HG03442 (cell line): Measurements from ENCODE around the gene SAP130.
"Not testable (repeated sequence)": the region's sequence is repeated elsewhere in the genome, so short reads cannot be mapped to it uniquely, and the experiment has no call there.

Experiments
- ATAC-seq: cut with Tn5 transposase; IDR thresholded peaks from one replicate; pipeline ENCODE4 v1.9.1; 2021; ENCODE audit warnings: mild to moderate bottlenecking, moderate library complexity; ENCODE audit not compliant: unreplicated experiment

Gene SAP130

DNA sequence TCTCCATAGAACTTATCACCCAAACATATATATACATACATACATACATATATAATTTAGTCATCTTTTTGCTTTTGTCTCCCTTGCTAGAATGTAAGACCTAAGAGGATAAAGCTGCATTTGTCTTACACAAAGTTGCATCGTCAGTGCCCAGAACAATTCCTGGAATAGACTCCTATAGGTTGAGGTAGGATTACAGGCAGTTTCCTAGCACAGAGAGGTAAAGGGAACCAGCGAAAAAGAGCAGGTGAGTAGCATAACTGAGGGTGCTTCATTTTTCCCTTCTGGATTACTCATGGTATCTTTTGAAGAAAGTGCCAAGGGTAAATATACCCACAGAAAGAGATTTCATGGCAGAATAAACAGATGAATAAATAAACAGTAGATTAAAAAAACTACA, 74.0 kb downstream of the SAP130 start:
- no peak for ATAC-seq

DNA sequence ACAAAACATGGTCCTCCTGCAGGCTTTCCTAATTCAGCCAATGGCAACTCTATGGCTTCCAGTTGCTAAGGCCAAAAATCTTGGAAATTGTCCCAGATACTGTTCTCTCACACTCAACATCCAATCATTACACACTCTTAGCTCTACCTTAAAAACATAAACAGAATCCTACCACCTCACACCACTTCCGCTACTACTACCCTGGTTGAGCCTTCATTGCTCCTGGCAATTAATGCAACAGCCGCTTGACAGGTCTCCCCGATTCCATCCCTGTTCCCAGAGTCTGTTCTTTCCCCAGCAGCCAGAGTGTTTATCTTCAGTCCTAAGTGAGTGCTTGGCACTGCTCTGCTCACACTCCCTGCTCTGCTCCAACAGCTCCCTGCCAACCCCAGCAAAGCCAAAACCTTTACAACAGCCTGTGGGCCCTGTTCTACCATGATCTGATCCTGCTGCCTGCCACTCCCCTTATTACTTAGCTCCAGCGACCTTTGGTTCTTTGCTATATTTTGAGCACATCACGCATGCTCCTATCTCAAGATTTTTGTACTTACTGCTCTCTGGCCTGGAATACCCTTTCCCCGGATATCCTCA, 74.6 kb downstream of the SAP130 start:
- no peak for ATAC-seq

- no peak for ATAC-seq
These were observed 76.8 kb downstream of the SAP130 start for GRCh38 chr2:127951026-127951425.

DNA sequence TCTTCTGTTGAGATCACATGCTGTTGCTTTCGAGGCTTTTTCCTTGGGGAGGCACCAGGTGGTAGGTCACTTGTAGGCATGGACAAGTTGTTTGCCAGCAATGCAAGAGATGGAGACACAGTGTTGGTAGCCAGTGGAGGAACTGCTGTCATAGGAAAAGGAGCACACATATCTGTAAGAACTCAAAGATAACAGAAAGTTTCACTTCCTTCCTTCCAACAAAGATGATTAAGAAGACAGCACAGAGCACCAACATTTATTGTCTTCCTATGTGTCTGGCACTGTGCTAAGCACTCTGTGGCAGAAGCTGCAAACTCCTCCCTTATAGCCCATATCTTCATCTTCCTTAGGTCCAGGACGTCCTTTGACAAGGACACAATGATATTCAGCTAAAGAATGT, 77.6 kb downstream of the SAP130 start:
- no peak for ATAC-seq

DNA sequence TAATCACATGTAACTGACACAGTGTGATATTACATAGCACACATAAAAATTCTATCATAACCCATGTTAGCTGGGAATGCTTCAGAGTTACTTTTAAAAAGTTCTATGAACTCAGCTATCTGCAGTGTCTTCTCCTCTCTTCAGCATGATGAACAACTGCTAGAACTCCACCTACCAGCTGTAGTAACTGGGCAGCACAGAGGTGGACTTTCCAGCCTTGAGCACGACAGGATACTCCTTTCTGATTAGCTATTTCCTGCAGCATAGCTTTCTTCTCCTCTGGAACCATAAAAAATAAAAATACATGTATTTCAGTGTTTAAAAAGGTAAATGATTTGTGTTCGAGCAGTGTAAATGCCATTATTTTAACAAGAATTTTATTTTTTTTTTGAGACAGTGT, 82.6 kb downstream of the SAP130 start:
- no peak for ATAC-seq

GRCh38 chr2:127943186-127943585, 84.7 kb downstream of the SAP130 start:
- no peak for ATAC-seq

DNA sequence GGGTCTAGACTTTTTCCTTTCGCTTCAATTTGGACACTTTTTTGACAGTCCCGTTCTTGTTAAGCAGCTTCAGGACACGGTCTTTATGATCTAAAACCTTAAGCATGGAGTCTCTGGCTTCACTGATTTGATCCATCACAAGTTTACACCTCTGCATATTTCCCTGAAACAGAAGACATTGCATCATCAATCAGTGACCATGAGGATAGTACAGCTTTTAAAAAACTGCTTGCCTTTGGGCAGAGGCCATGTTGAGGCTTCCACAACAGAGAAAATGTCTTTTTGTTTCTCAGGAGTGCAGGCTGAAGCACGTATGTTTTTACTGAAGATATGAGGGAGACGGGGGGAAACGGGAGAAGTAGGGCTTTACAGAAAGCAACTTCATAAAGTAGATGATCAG, 85.9 kb downstream of the SAP130 start:
- ATAC-seq, result no peak

DNA sequence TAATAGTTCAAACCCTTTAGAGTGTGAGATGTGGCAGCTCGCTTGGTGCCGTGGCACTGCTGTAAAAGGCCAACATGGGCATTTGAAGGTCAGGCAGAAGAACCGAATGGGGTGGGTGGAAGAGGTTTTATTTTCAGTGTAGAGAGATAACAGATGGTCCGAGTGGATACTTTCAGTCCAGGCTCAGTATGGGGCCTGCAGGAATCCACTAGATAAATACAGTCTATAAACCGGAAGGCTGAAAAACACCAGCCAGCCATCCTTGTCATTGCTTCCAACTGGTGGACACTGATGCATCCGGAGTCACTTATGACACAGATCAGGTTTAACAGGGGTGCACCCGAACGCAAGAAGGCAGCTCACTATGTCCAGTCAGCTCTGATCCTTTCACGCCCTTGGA, 86.4 kb downstream of the SAP130 start:
- ATAC-seq, result no peak

- no peak for ATAC-seq
These were observed 87.2 kb downstream of the SAP130 start for GRCh38 chr2:127940641-127941040.

GRCh38 chr2:127935337-127935736, 92.5 kb downstream of the SAP130 start:
- no peak for ATAC-seq

GRCh38 chr2:127932199-127932876, 95.5 kb downstream of the SAP130 start:
- no peak for ATAC-seq

GRCh38 chr2:127929449-127929848, 98.4 kb downstream of the SAP130 start:
- ATAC-seq, result no peak

DNA sequence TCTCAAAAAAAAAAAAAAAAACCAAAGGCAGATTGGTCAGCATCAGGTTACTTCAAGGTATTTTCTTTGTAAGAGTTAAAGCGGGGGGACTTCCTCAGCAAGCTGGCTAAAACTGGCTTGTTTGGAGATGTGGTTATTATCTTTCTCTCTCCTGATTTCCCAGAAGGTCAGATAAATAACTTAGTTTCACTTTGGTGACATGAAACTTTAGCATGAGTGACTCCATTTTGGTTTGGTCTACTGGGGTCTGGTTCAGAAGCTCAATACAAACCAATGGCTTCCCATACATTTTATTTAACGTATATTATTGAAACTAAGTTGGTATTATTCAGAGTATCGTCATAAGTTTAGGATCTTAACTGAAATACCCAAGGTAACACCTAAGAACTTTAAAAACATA, 100.5 kb downstream of the SAP130 start:
- no peak for ATAC-seq

GRCh38 chr2:127917916-127918315, 109.9 kb downstream of the SAP130 start:
- ATAC-seq, result no peak

GRCh38 chr2:127913808-127914457, 113.9 kb downstream of the SAP130 start:
- ATAC-seq, result no peak

GRCh38 chr2:127911737-127912136, 116.1 kb downstream of the SAP130 start:
- no peak for ATAC-seq

DNA sequence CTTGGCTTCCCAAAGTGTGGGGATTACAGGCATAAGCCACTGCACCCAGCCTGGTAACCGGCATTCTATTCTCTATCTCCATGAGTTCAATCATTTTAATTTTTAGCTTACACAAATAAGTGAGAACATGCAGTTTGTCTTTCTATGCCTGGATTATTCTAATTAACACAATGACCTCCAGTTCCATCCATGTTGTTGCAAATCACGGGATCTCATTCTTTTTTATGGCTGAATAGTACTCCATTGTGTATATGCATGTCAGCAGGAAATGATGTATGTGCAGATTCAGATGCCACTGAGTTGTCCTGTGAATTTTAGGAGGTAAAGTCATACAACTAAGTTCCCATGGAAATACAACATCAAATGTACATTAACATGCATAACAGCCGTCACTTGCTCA, 117.4 kb downstream of the SAP130 start:
- no peak for ATAC-seq

DNA sequence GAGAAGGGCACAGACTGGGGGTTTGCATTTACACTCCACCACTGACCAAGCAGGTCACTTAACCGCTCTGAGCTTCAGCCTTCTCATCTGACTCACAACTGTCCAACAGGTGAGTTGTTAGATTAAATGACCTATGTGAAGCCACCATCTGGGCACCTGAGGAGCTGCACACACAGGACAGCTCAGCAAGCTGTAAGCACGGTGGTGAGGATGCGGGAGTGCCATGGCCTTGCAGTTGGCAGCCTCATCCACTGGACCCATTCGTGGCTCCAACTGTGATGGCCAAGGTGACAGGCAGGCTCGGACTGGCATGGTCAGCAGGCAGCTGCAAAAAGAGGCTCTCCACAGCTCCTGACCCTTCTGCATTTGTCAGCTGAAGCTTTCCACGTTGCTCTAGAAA, 118.8 kb downstream of the SAP130 start:
- no peak for ATAC-seq

DNA sequence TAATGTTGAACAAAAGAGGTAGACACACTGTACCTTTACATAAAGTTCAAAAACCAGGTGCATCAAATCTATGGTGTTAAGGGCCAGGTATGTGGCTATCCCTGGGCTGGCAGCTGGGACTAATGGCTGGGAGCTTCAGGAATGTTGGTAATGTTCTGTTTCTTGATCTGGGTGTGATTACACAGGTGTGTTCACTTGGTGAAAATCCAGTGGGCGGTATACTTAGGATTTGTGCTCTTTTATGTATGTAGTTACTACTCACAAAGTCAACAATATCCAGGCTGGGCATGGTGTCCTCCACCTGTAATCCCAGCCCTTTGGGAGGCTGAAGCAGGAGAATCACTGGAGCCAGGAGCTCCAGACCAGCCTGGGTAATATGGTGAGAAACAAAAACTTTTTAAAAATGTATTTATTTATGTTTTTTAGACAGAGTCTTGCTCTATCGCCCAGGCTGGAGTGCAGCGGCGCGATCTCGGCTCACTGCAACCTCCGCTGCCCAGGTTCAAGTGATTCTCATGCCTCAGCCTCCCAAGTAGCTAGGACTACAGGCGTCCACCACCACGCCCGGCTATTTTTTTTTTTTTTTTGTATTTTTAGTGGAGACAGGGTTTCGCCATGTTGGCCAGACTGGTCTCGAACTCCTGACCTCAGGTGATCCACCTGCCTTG, 120.0 kb downstream of the SAP130 start:
- not testable (repeated sequence) for ATAC-seq

- ATAC-seq, result no peak
These were observed 121.5 kb downstream of the SAP130 start for GRCh38 chr2:127906206-127906926.

DNA sequence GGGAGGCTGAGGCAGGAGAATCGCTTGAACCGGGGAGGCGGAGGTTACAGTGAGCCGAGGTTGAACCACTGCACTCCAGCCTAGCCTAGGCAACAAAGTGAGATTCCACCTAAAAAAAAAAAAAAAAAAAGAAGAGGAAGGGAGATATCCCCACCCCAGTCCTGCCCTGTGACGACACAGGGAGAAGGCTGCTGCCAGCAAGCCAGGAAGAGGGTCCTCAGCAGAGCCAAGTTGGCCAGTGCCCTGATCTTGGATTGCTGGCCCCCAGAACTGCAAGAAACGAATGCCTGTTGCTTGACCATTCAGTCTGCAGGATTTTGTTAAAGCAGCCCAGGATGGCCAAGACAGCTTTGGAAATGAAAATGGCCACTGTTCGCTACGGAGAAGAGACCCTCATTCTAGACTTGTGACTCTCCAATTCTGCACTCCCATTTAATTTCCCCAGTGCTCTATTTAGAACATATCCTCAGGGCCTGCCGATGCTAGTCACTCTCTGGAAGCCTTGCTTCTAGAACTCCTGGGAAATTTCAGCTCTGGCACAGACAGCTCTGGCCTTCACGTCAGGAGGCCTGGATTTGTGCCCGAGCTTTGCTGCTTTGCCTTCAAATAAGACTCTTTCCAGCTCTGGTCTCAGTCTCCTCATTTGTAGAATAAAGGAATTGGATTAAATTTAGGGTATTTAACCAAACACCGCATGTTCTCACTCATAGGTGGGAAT, 126.4 kb downstream of the SAP130 start:
- no peak for ATAC-seq
